Gastroesophageal sphincter (tissue), 4 donors: ENCODE results near the gene GANC. TPM values are rescaled to one million over a fixed set of nuclear protein-coding genes. Genes with fewer than 3 reads are reported as not detected.

Experiments used
- ATAC-seq: fragments of 150-250 bp; one replicate; pipeline ENCODE4 v1.9.1; 2016; ENCODE audit warnings: mild to moderate bottlenecking, moderate library complexity
- H3K27ac ChIP-seq, 4 donors: fragments of 200-600 bp; sonication (generic) in 3 of 4; 1 replicate in 3 of 4; 2 replicates in 1 of 4; pipeline ENCODE4 v1.5.1; 2016 to 2019
- H3K27me3 ChIP-seq: fragments of 200-600 bp; sonication (generic); one replicate; pipeline ENCODE4 v1.5.1; 2019
- H3K36me3 ChIP-seq, 2 donors: fragments of 200-600 bp; sonication (generic); one replicate each; pipeline ENCODE4 v1.5.1; 2019; ENCODE audit warnings: control low read depth in 1 of 2
- H3K4me1 ChIP-seq, 3 donors: fragments of 200-600 bp; sonication (generic); 1 replicate in 2 of 3; 2 replicates in 1 of 3; pipeline ENCODE4 v1.5.1; 2016 to 2019; ENCODE audit warnings: control low read depth in 2 of 3
- H3K4me3 ChIP-seq, 2 donors: fragments of 200-600 bp; sonication (generic); one replicate each; pipeline ENCODE4 v1.5.1; 2019; ENCODE audit warnings: mild to moderate bottlenecking in 1 of 2, moderate library complexity in 1 of 2
- H3K9me3 ChIP-seq, 3 donors: fragments of 200-600 bp; sonication (generic); one replicate each; pipeline ENCODE4 v1.5.1; 2017 to 2019; ENCODE audit warnings: control low read depth in 2 of 3
- CTCF ChIP-seq, 4 experiments: fragments of 200-600 bp in 2 of 4; fragments of 450-650 bp in 2 of 4; sonication (generic) in 1 of 4; IDR thresholded peaks; one replicate each; pipeline ENCODE4 v1.5.1; 2017 to 2019; ENCODE audit warnings: antibody characterized with exemption in 4 of 4, mild to moderate bottlenecking in 2 of 4, moderate library complexity in 2 of 4
- EP300 ChIP-seq: sonication (generic); formaldehyde crosslinking; IDR thresholded peaks from one replicate; pipeline ENCODE4 v1.6.1; 2017; ENCODE audit warnings: antibody characterized with exemption, mild to moderate bottlenecking
- POLR2A ChIP-seq, 2 donors: fragments of 450-650 bp; IDR thresholded peaks; one replicate each; pipeline ENCODE4 v1.6.1; 2017; ENCODE audit warnings: antibody characterized with exemption in 2 of 2, mild to moderate bottlenecking in 2 of 2, moderate library complexity in 1 of 2
- POLR2AphosphoS5 ChIP-seq: sonication (generic); formaldehyde crosslinking; IDR thresholded peaks from one replicate; pipeline ENCODE4 v1.6.1; 2017; ENCODE audit warnings: antibody characterized with exemption
- WGBS, 2 donors: methylation state at CpG; one replicate each; pipeline ENCODE4 v1.1.5; 2018; ENCODE audit warnings: low coverage in 1 of 2; 5-methylcytosine and 5-hydroxymethylcytosine counted together
- total RNA-seq, 4 donors: library from RNA; depleted of rRNA; stranded (reverse); fragments of >200 nt; gene quantifications; one replicate each; pipeline ENCODE4 v1.1.0, GENCODE V29; 2016

Gene GANC
- total RNA-seq, 4 donors from 2014 or later = 14.4 to 41.2 (median 19.7) TPM

- Histone ChIP-seq H3K27ac (no peak overlapping the region), H3K4me1 (no peaks in the 10 kb centered on the region), H3K36me3 (no peaks in the 10 kb centered on the region), H3K4me3 (no peak overlapping the region), H3K9me3 (no peaks in the 10 kb centered on the region), H3K27me3 (no peaks in the 10 kb centered on the region)
- ATAC-seq = no peak
- WGBS, 2 donors = 85 to 88% methylated on average over 3 of the region's 3 CpGs
- TF ChIP-seq POLR2AphosphoS5 = no peak
Observed at GRCh38 chr15:42368096-42368495, 95.1 kb downstream of the GANC start.

- TF ChIP-seq POLR2AphosphoS5 = no peak
- no peak for TF ChIP-seq CTCF (IDR thresholded peaks at IDR 0.05)
- no peak for TF ChIP-seq EP300
- no peak for TF ChIP-seq POLR2A (IDR thresholded peaks at IDR 0.05)
- ATAC-seq = no peak
- Histone ChIP-seq H3K4me3 (no peak overlapping the region), H3K36me3 (no peaks in the 10 kb centered on the region), H3K9me3 (no peaks in the 10 kb centered on the region), H3K27ac (no peak overlapping the region), H3K4me1 (no peaks in the 10 kb centered on the region), H3K27me3 (no peaks in the 10 kb centered on the region)
- WGBS, 2 donors = 60 to 69% methylated on average over 2 of the region's 2 CpGs
Observed at GRCh38 chr15:42371096-42371495, 98.1 kb downstream of the GANC start.

DNA sequence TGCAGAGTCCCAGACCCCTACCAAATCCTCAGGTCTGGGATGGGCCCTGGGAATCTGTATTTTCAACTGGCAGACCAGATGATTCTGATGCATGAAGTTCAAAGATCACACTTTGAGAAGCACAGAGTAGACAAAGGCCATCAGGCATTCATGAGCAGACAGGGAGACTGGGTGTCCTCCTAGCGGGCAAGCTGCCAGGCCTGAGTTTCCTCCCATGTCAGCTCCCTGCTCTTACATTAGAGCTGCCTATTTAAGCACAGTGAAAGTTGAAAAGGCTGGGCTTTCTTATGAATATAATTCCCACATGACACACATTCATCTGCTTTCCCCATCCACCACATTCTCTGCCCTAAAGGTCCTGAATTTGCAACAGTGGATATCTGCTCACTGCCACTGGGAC, 100.3 kb downstream of the GANC start:
- TF ChIP-seq POLR2A (IDR thresholded peaks at IDR 0.05) (no peak), EP300 (no peak), POLR2AphosphoS5 (no peak), CTCF (IDR thresholded peaks at IDR 0.05) (no peak)
- Histone ChIP-seq H3K27me3 (no peaks in the 10 kb centered on the region), H3K27ac (no peak overlapping the region), H3K36me3 (no peaks in the 10 kb centered on the region), H3K9me3 (no peaks in the 10 kb centered on the region), H3K4me1 (no peaks in the 10 kb centered on the region), H3K4me3 (no peak overlapping the region)
- ATAC-seq = no peak
- 67% methylated on average over 1 of the region's 1 CpG; no CpG with 5 or more reads in 1 of the 2 donors for WGBS, 2 donors

DNA sequence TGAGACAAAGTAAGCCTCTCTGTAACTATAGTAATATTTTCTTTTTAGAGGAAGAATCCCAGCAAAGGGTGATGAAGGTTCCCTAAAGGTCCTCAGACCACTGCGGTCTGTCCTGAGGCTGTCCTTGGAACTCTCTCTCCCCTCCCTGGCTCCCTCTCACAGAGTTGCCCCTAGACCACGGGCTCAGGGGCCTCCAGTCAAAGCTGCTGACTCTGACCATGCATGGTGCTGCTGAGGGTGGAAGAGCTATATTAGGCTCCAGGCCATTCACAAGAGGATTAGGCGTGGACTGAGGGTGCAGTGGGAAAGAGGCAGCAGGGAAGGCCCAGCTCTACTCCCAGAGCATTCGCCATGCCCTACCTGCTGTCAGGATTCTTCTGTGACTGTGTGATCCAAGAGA, 100.9 kb downstream of the GANC start:
- no peaks in the 10 kb centered on the region for H3K36me3 ChIP-seq
- 100% methylated on average over 1 of the region's 4 CpGs; no CpG with 5 or more reads in 1 of the 2 donors for WGBS, 2 donors
- no peaks in the 10 kb centered on the region for H3K4me1 ChIP-seq
- TF ChIP-seq CTCF (IDR thresholded peaks at IDR 0.05) = no peak
- no peak for TF ChIP-seq EP300
- TF ChIP-seq POLR2A (IDR thresholded peaks at IDR 0.05) = no peak
- TF ChIP-seq POLR2AphosphoS5 = no peak
- no peak overlapping the region for H3K27ac ChIP-seq
- H3K4me3 ChIP-seq = no peak overlapping the region
- H3K9me3 ChIP-seq = no peaks in the 10 kb centered on the region
- ATAC-seq = no peak
- no peaks in the 10 kb centered on the region for H3K27me3 ChIP-seq

DNA sequence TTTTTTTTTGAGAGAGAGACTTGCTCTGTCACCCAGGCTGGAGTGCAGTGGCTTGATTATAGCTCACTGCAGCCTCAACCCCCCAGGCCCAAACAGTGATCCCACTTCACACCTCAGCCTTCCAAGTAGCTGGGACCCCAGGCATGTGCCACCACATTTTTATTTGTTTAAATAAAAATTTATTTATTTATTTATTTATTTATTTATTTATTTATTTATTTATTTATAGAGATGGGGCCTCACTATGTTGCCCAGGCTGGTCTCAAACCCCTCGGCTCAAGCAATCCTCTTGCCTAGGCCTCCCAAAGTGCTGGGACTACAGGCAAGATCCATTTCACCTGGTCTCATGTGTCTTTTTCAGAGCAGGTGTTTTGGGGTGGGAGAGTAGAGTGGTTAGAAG, 101.8 kb downstream of the GANC start:
- WGBS, 2 donors = 91% methylated on average over 1 of the region's 1 CpG; no CpG with 5 or more reads in 1 of the 2 donors
- Histone ChIP-seq H3K4me3 (no peak overlapping the region), H3K27ac (no peak overlapping the region), H3K36me3 (no peaks in the 10 kb centered on the region), H3K9me3 (no peaks in the 10 kb centered on the region), H3K4me1 (no peaks in the 10 kb centered on the region), H3K27me3 (no peaks in the 10 kb centered on the region)
- no peak for ATAC-seq
- TF ChIP-seq POLR2AphosphoS5 = no peak
- TF ChIP-seq CTCF (IDR thresholded peaks at IDR 0.05) = no peak
- no peak for TF ChIP-seq EP300
- no peak for TF ChIP-seq POLR2A (IDR thresholded peaks at IDR 0.05)
